UCSD-AML1 (cell line): ENCODE results near the gene PPP1R12B.
"Not testable (repeated sequence)": the region's sequence is repeated elsewhere in the genome, so short reads cannot be mapped to it uniquely, and the experiment has no call there.

Experiments
- DNase-seq: peaks from one replicate; lab custom pipeline; 2025; ENCODE audit not compliant: unreplicated experiment; lab: John Stamatoyannopoulos, UW

The PPP1R12B gene

DNA sequence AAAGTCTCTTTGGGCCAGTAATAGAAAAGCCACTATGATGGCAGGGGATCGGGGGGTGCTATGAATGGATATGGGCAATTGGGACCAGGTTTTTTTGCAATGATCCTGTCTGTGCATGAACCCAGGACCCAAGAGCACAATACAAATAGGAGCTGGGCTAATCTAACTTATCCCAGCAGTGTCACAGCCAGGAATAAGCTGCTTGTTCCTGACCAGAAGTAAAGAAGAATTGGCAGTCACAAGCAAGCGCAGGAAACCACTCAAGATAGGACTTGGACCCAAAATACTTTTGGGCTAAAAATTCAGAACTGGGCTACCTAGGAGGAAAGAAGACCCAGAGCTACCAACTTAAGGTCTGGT is 172.3 kb downstream of the PPP1R12B start:
- DNase-seq = not testable (repeated sequence)

DNA sequence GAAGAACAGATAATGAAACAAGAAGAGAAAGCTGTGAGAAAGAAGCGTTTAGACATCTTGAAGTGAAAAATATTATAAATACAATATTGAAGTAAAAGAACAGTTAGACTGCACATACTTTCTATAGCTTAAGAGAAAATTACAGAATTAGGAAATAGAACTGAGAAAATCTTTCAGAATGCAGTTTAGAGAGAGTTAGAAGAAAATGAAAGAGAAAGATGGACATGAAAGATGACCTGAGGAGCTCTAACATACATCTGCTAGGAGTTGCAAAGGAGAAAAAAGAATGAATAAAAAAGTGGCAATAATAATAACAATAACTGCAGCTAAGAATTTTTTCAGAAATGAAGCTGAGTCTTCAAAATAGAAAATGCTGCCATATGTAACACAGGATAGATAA is 173.0 kb downstream of the PPP1R12B start:
- DNase-seq = not testable (repeated sequence)

DNA sequence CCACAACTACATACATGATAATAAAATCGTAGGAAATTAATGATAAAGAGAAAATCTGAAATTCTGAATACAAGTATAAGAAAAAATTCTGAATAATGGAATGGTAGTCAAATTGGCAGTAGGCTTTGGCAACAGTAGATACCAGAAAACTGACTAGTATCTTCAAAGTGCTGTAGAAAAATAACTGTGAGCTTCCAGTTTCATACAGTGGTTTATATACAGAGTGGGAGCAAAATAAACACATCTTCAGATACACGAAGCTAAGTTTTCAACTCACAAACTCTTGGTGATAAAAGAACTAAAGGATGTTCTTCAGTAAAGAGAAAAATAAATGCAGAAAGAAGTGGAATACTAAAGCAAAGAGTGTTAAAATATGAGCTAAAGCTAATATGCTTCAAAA is 173.4 kb downstream of the PPP1R12B start:
- no peak for DNase-seq

DNA sequence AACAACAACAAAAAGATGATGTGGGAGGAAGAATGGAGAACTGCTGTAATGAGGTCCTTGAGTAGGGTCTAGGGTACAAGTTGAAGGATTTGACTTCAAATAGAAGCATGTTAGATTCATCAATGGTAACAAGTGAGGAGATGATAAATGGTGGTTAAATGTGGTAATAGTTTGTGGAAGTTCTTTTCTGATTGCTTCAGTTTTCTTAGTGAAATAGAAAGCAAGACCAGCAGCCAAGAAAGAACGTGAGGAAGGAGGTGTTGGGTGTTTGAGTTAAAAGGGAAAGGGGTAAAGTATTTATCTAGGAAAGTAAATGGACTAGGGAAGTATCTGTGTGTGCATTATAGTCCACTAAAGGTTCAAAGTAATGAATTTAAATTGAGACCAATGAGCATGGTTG is 177.6 kb downstream of the PPP1R12B start:
- DNase-seq = not testable (repeated sequence)

DNA sequence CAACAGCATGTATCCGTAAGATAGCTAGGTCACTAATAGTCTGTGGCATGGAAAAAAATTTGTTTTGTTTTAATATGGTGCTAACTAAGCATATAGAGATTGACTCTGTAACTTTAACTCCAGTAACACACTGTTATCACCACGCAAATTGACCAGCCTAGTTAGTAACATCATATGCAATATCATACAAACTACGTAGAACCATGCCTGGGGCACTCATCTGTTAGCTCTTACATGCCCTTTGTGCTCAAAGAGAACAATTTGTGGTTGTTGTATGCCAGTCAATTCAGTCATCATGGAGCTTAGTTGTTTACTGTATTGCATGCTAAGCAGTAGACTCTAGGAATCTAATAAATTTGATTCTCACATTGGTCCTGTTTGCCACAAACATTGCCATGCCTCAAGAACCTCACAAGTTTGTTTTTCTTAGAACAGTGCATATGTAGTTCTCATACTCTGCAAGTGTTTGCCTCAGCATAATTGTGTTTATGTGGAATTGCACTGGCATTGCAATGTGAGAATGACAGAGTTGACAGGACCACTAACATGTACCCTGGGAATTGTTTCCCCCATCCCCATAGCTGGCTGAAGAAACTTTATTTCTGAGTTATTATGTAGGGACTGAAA is 179.7 kb downstream of the PPP1R12B start:
- not testable (repeated sequence) for DNase-seq

DNA sequence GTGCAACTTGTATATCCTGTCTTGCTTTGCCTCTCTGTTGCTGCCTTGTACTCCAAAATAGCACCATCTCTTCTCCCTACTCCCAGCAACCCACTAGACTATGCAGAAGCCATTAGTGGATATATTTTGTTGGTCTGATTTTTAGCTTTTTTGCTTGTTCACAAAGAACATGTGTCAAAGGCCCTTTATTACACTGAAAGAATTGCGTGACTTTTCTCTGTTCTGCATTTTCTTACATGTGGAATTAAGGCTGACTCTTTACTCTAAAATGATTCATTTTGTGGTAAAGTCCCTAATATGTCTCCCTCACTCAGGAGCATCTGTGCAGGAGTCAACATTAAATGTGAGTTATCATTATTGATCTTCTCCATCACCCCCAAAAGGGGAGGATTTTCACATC is 182.2 kb downstream of the PPP1R12B start:
- not testable (repeated sequence) for DNase-seq

DNA sequence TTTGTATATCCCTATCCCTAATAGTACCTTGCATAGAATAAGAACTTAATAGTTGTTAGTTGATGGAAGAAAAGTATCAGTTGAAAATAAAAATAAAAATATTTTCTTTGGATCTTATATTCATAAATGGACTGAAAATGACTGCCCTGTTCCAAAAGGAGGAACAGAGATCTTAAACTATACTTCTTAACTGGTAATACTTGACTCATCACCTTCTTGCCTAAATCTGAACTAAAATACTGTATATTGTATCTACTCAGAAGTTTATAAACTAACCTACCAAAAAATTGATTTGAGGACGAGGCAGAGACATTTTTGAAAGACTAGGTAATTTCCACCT is 182.9 kb downstream of the PPP1R12B start:
- DNase-seq = no peak

DNA sequence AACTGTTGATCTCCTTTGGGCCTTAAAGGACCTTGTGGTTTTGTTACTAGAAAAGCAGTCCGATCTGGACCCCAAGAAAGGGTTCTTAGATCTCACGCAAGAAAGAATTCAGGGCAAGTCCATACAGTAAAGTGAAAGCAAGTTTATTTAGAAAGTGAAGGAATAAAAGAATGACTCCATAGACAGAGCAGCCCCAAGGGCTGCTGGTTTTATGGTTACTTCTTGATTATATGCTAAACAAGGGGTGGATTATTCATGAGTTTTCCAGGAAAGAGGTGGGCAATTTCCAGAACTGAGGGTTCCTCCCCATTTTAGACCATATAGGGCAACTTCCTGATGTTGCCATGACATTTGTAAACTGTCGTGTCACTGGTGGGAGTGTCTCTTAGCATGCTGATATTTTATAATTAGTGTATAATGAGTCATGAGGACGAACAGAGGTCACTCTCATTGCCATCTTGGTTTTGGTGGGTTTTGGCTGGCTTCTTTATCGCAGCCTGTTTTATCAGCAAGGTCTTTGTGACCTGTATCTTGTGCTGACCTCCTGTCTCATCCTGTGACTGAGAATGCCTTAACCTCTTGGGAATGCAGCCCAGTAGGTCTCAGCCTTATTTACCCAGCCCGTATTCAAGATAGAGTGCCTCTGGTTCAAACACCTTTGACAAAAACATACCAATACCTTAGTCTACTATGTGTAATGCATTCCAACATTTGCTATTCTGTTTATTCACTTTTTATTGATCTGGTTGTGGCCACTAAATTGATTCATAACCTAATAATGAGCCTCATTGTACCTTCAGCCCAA is 183.5 kb downstream of the PPP1R12B start:
- DNase-seq = not testable (repeated sequence)

DNA sequence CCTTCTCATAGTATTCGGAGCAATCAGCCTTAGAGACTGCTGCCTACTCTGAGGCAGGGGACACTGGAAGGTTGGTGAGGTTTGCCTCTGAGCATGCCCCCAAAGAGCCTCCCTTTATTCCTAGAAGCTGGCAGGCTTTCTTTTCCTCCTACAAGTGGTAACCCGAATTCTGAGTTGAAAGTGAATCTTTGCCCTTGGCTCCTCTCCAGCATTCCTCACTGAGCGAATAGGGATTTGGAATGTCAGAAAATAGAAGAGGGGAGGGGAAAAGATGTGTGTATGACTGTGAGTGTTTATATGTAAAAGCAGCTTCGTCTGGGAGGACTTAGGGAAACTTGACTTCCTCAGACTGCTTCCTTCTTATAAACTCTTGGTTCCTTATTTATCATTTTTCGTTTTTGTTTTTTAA is 190.7 kb downstream of the PPP1R12B start:
- DNase-seq = not testable (repeated sequence)

DNA sequence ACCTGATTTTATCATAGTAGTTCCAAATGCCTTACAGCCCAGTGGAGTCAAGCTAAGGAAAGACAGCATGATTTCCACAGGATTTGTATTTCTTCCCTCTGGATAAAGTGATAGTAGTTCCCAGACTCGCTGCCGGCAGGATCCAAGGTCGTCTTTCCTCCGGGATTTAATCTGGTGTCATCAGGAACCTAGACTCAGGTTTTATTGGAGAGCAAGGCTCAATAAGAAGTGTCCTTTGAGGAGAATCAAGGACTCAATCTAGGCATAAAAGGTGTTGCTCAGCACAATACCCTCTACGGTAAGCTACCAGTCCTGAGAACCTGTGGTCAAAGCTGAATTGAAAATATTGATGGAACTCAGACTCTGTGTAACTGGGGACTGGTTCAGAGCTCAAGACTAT is 191.1 kb downstream of the PPP1R12B start:
- DNase-seq = not testable (repeated sequence)

DNA sequence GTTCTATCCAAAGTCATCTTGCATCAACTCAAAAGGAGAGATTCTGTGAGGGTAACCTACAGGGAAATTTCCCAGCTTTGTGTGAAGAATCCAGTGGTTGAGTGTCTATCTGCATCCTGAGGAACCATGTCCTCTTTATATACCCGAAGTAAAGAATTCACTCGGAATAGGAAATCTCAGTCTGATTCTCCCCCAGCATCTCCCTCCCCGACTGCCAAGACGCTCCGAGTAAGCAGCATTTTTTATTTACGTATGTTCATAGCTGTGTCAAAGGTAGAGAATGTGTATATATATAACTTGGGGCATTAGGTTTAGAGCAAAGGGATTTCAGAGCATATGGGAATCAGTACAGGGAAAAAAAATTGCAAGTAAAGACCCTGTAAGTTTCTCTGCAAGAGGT is 191.5 kb downstream of the PPP1R12B start:
- DNase-seq = no peak

DNA sequence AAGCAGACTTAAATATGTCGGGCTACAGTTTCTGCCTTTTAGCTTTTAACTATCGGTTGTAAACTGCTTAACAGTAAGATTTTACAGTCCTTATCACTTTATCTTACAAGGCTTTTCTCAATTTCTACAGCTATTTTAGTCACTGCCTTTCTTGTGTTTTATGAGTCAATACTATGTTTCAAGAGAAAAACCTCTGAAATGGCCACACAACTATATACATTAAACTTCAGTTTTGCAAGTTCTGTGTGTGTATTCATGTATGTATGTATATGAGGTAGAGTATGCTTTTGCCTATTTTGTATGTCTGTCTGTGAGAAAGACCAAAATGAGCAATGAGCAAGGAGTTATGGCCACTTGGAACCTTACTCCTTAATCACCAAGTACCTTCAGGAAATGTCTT is 191.9 kb downstream of the PPP1R12B start:
- DNase-seq = no peak

DNA sequence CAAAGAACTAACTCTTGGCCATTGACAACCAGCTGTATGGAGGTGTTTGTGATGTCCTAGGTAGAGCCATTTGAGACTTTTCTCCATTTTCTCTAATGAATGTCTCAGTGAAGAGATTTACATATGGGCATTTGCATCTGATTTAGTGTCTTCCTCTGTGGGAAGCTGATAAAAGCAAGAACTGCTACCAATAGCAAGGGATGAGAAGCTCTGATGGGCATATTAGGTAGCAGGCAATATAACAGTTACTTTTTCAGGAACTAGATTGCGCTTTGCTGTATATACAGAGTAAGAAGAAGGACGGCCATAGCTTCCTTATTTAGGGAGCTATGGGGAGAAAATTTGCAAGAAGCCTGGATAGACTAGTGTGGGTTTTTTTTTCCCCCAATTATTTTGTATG is 192.4 kb downstream of the PPP1R12B start:
- not testable (repeated sequence) for DNase-seq

DNA sequence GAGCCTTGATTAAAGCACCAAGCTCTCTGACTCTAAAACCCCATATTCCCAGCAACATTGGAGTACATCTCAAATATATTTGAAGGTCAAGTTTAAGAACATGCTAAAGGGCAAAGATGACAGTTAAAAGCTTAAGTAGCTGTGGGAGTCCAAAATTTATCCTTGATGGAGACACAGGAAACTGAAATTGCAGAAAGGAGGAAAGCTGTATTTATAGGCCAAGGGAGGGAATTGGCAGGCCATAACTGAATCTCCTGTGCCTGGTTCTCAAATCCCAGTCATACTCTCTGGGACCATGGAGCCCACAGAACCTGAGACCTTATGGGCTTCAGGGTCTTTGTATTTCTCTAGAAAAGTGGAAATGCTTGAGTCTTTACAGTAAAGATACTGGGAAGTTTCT is 193.9 kb downstream of the PPP1R12B start:
- not testable (repeated sequence) for DNase-seq

DNA sequence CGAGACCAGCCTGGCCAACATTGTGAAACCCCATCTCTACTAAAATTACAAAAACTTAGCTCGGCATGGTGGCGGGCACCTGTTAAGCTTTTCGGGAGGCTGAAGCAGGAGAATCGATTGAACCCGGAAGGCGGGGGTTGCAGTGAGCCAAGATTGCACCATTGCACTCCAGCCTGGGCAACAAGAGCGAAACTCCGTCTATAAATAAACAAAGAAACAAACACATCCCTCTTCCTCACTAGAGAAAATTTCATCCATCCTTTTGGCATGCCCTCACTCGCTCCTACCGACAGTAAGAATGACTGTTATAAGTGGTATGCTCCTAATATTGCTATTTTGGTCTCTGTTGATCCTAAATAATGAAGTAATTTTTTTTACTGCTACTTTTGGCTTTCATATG is 195.0 kb downstream of the PPP1R12B start:
- DNase-seq = not testable (repeated sequence)

DNA sequence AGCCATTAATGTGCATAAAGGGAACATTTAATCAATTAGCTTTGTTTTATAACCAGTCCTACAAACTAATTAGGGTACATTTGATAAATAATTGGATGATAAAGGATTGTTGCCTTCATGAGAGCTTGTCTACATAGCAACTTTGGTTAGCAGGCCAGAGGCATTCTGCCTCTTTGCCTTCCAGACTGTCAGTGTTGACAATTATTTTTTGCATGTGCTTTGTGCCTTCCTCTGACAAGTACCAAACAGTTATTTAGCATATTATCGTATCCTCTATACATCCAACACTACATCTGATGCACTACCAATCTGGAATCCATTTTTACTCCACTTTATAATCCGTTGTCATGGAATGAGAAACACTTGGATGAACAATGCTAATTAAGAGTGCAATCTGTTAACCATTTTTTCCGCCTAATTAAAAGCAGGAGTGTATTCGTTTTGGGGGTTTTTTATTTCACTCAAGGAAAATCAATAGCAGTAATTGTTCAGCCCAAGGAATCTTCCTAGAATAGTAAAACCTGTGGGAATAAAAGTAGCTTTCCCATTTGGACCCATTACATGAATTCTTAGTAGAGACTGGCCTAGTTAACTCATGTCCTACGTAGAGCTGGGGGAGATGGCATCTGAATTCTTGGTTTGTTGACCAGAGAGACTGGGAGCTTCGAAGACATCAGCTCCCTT is 196.4 kb downstream of the PPP1R12B start:
- not testable (repeated sequence) for DNase-seq

DNA sequence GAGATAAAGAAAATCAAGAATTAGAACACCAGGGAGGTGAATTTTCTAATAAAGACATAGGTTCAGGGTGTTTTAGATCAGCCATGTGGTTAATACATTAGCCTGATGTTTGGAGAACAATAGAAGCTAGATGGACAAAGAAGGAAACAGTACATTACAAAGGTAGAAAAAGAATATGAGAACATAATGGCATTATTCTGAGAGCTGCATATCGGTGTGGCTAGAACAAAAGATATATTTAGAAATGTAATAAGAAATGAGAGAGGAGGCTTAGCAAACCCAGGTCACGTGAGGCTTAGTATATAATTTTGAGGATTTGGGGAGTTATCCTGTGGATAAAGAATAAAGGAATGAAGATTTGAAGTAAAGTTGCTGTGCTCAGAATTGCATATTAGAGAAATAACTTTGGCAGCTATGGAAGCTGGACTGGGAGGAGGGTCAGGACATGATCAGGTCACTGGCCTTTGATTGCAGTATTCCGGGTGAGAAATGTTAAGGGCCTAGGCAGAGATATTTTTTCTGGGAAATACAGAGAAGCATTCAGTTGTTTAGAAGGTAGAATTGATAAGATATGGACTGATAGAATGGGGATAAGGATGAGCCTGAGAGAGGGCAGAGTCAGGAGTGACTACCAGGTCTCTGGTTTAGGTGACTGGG is 197.3 kb downstream of the PPP1R12B start:
- DNase-seq = not testable (repeated sequence)

DNA sequence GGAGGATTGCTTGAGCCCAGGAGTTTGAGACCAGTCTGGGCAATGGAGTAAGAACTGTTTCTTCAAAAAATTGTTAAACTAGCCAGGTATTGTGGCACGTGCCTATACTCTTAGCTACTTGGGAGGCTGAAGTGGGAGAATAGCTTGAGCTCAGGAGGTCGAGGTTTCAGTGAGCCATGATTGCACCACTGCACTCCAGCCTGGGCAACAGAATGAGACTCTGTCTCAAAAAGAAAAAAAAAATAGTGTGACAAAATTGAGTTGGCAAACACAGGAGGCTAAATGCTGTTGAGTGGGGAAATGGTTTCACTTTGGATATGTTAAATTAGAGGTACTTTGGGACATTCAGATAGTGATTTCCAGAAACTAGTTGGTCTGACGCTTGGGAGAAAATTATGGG is 197.9 kb downstream of the PPP1R12B start:
- not testable (repeated sequence) for DNase-seq

DNA sequence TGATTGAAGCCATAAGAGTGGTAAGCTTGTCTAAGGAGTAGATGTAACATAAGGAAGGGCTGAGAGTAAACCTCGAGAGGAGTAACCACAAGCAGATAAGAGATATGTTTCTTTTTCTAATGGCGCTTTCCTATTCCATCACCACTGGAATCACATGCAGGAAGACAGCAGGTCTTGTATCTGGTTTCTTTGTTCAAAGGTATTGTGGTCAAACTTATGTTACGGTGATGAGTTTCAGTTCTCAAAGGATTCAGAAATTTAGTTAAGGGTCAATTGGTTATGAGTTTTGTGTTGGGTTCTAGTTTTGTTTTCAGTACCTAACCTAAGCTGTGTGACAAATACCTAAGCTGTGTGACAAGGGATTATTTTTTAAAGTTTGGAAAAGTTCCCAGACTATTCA is 198.3 kb downstream of the PPP1R12B start:
- DNase-seq = not testable (repeated sequence)

DNA sequence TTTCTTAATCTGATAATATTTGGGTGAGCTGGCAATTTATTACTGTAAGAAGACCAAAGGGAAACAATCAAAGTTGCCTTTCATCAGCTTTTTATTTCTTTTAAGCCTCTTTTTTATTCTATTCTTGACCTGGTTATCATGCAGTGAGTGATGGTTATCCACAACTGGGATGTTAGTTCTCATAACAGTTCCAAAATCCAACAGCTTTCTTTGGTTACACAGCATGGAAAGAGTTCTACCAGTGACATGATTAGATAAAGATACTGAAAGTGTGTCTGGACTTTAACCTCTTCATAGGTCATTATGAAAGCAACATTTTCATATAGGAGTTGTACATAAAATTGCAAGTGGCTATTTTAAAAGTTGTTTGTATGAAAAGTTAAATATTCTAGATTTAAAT is 198.7 kb downstream of the PPP1R12B start:
- DNase-seq = no peak

DNA sequence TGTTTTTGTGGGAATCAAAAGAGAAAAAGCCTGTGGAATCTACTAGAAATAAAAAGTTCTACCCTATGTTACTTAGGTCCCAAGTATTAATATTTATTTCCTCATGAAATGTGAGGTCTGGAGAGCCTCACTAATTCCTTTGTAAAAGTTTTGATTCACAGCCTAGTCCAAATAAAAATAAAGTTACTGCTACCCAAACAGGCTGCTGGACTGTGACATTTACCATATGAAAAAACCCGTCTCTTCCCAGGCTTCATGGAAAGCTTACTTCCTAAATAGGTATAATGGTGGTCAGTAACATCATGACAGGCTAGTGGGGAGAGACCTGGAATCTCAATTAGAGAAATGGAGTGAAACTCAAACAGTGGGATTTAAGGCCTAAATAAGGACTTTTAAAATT is 201.6 kb downstream of the PPP1R12B start:
- DNase-seq = not testable (repeated sequence)

DNA sequence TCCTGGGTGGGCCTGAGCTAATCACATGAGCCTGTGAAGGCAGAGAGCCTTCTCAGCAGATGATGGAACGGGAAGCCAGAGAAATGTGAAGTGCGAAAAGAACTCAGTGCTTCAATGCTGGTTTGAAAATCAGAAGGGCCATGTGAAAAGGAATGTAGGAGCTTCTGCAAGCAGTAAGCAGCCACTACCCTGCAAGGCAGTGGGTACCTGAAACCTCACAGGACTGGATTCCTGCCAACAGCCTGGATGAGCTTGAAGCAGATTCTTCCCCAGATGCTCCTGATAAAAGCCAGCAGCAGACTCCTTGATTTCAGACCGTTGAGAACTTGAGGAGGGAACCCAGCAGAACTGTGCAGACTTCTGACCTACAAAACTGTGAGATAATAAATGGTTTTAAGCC is 203.2 kb downstream of the PPP1R12B start:
- no peak for DNase-seq
